ENCODE measurements around the gene GNAQ.

DNA sequence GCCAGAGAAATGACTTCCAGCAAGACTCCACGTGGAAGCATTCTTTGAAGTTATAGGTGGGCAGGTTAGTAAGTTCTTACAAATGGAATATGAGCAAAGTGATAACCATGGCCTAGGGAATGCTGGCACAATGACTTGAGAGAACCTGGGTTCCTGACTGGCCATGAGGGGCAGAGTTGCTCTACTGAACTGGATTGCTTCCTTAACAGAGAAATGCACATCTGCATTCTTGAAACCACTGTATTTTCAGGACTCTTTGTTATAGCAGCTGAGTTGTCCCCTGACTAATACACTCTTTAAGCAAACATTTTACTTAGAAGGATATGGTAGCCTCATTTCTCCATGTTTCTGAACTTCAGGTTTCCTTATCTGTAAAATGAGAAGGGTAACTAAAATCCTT is 275.2 kb downstream of the GNAQ start:
- no peak for TF ChIP-seq ZNF138 (CRISPR knock-in tag; conservative IDR thresholded peaks at IDR 0.05)
- TF ChIP-seq, protein P1, sequence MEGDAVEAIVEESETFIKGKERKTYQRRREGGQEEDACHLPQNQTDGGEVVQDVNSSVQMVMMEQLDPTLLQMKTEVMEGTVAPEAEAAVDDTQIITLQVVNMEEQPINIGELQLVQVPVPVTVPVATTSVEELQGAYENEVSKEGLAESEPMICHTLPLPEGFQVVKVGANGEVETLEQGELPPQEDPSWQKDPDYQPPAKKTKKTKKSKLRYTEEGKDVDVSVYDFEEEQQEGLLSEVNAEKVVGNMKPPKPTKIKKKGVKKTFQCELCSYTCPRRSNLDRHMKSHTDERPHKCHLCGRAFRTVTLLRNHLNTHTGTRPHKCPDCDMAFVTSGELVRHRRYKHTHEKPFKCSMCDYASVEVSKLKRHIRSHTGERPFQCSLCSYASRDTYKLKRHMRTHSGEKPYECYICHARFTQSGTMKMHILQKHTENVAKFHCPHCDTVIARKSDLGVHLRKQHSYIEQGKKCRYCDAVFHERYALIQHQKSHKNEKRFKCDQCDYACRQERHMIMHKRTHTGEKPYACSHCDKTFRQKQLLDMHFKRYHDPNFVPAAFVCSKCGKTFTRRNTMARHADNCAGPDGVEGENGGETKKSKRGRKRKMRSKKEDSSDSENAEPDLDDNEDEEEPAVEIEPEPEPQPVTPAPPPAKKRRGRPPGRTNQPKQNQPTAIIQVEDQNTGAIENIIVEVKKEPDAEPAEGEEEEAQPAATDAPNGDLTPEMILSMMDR (IDR thresholded peaks at IDR 0.05): no peak
- TF ChIP-seq, protein P2, sequence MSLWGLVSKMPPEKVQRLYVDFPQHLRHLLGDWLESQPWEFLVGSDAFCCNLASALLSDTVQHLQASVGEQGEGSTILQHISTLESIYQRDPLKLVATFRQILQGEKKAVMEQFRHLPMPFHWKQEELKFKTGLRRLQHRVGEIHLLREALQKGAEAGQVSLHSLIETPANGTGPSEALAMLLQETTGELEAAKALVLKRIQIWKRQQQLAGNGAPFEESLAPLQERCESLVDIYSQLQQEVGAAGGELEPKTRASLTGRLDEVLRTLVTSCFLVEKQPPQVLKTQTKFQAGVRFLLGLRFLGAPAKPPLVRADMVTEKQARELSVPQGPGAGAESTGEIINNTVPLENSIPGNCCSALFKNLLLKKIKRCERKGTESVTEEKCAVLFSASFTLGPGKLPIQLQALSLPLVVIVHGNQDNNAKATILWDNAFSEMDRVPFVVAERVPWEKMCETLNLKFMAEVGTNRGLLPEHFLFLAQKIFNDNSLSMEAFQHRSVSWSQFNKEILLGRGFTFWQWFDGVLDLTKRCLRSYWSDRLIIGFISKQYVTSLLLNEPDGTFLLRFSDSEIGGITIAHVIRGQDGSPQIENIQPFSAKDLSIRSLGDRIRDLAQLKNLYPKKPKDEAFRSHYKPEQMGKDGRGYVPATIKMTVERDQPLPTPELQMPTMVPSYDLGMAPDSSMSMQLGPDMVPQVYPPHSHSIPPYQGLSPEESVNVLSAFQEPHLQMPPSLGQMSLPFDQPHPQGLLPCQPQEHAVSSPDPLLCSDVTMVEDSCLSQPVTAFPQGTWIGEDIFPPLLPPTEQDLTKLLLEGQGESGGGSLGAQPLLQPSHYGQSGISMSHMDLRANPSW (CRISPR knock-in tag; conservative IDR thresholded peaks at IDR 0.05; ENCODE audit: low read depth): no peak
- no peak for TF ChIP-seq CREM (CRISPR knock-in tag; IDR thresholded peaks at IDR 0.05)
- no peak for TF ChIP-seq CREB1 (CRISPR knock-in tag; IDR thresholded peaks at IDR 0.05)
- no peak for TF ChIP-seq HMGA2 (CRISPR knock-in tag; IDR thresholded peaks at IDR 0.05)
- no peak for TF ChIP-seq TP53 (CRISPR knock-in tag; IDR thresholded peaks at IDR 0.05)
- TF ChIP-seq, protein P3, sequence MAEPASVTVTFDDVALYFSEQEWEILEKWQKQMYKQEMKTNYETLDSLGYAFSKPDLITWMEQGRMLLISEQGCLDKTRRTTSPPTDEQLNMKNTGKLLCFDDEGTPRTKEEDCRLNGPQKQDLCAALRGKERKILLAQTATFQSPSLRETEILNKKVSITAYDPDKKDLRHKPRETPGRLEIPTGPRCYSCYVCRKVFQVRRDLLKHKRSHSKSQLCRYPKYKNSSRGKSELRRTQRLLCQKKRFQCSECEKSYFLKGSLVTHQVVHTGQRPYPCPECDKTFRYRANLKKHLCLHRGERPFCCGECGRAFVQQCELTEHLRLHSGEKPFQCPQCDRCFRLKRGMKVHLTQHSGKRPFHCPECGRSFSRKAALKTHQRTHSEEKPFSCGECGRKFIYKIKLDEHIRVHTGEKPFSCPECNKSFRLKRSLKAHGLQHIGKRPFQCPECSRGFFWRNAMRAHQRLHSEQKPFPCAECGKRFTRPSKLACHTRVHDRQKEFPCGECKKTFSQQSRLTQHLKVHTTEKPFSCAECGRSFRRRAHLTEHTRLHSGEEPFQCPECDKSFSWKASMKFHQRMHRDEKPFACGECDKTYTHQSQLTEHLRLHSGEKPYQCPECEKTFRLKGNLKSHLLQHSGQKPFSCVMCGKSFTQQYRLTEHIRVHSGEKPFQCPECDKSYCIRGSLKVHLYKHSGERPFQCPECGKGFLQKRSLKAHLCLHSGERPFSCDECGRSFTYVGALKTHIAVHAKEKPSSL (CRISPR knock-in tag; conservative IDR thresholded peaks at IDR 0.05): no peak
- no peak for TF ChIP-seq ETV6 (CRISPR knock-in tag; IDR thresholded peaks at IDR 0.05)
- no peak for TF ChIP-seq ZNF232 (CRISPR knock-in tag; IDR thresholded peaks at IDR 0.05)
- TF ChIP-seq, protein P4, sequence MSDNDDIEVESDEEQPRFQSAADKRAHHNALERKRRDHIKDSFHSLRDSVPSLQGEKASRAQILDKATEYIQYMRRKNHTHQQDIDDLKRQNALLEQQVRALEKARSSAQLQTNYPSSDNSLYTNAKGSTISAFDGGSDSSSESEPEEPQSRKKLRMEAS (CRISPR knock-in tag; IDR thresholded peaks at IDR 0.05): no peak
- TF ChIP-seq JAZF1 (CRISPR knock-in tag; IDR thresholded peaks at IDR 0.05): no peak
- TF ChIP-seq FOXJ3 (CRISPR knock-in tag; IDR thresholded peaks at IDR 0.05; ENCODE audit: borderline replicate concordance): no peak

All from WTC11 (cell line).